ENCODE data around the gene NF2.

NF2 gene

DNA sequence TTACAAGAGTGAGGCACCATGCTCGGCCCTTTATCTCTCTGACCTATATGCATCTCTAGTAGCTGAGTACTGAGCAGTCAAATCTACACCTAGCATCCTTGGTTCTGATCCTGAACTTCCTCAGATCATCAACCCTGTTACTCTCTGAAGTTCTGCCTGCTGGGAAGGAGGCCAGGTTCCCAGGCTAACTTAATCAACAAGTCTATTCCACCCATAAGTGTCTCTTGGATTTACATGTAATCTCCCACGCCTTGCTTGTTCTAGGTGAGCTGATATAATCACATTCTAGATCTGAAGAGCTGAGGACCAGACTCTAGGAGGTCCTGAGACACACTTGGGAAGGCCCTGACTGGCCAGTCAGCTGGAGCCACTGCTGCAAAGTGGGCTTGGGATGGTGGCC, 138.5 kb downstream of the NF2 start:
- no peak for DNase-seq (ENCODE audit: low read depth)
- no peak overlapping the region for H3K4me3 ChIP-seq (ENCODE audit: low read depth, low read length)
- TF ChIP-seq CTCF (IDR thresholded peaks at IDR 0.05; ENCODE audit: low read depth, low read length) (no peak), POLR2A (IDR thresholded peaks at IDR 0.05; ENCODE audit: extremely low read depth, insufficient read length) (no peak), MYC (IDR thresholded peaks at IDR 0.05; ENCODE audit: low read depth, low read length) (no peak)
- TF ChIP-seq, protein P1, sequence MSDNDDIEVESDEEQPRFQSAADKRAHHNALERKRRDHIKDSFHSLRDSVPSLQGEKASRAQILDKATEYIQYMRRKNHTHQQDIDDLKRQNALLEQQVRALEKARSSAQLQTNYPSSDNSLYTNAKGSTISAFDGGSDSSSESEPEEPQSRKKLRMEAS (IDR thresholded peaks at IDR 0.05; ENCODE audit: low read depth, low read length), result no peak

DNA sequence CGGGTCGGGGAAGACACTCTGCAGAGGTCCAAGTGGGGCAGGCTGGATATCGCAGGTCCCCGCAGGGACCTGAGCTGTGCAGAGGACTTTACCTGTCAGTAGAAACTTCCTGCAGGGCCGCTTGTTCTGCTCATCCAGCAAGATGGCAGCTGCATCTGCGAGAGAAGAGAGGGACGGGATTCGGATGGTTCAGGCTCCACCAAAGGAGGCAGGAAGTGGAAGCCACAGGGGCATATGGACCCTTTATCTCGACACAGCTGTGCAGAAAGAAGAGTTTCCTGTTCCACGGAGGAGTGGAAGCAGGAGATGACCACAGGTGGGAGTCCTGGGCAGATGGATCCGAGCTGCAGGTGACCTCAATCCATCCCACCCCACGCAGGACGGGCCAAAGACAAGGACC, 138.9 kb downstream of the NF2 start:
- DNase-seq (ENCODE audit: low read depth), result no peak
- no peak overlapping the region for H3K4me3 ChIP-seq (ENCODE audit: low read depth, low read length)
- no peak for TF ChIP-seq CTCF (IDR thresholded peaks at IDR 0.05; ENCODE audit: low read depth, low read length)
- TF ChIP-seq POLR2A (IDR thresholded peaks at IDR 0.05; ENCODE audit: extremely low read depth, insufficient read length), result no peak
- TF ChIP-seq, protein P1 (IDR thresholded peaks at IDR 0.05; ENCODE audit: low read depth, low read length), result no peak
- no peak for TF ChIP-seq MYC (IDR thresholded peaks at IDR 0.05; ENCODE audit: low read depth, low read length)

DNA sequence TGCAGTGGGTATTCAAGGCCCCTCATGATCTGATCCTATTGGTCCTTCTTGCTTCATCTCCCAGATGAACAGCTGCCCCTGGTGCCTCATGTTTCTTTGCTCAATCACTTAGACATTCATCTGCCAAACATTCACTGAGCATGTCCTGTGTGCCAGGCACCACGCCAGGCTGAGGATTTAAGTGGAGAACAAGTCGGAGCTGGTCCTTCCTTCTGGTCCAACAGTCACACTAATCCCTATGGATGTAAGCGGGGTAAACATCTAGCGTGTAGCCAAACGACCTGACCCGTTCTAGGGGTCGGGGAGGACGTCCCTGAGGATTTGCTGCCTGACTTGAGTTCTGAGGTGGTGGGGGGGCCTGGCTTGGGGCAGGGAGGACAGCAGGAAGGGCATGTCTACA, 141.5 kb downstream of the NF2 start:
- no peak overlapping the region for H3K4me3 ChIP-seq (ENCODE audit: low read depth, low read length)
- TF ChIP-seq CTCF (IDR thresholded peaks at IDR 0.05; ENCODE audit: low read depth, low read length), result no peak
- TF ChIP-seq MYC (IDR thresholded peaks at IDR 0.05; ENCODE audit: low read depth, low read length), result no peak
- TF ChIP-seq POLR2A (IDR thresholded peaks at IDR 0.05; ENCODE audit: extremely low read depth, insufficient read length), result no peak
- TF ChIP-seq, protein P1 (IDR thresholded peaks at IDR 0.05; ENCODE audit: low read depth, low read length), result no peak
- no peak for DNase-seq (ENCODE audit: low read depth)

DNA sequence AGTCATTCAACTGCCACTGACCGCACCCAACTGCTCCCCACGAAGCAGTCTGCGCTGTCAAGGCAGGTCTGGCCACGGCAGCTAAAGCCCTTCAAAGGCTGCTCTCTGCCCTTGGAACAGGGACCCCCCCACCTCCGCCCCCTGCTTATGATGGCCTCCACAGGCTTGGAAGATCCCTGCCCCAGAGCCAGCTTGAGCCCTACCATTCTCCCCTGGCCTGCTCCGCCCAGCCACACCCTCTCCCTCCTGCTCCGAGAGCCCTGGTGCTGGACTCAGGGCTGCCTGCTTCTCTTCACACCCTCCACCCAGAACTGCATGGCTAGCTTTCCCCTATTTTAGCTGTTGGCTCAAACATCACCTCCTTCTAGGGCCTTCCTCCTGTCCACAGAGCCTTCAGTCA, 144.4 kb downstream of the NF2 start:
- H3K4me3 ChIP-seq (ENCODE audit: low read depth, low read length), result no peak overlapping the region
- no peak for DNase-seq (ENCODE audit: low read depth)
- TF ChIP-seq, protein P1 (IDR thresholded peaks at IDR 0.05; ENCODE audit: low read depth, low read length), result no peak
- TF ChIP-seq POLR2A (IDR thresholded peaks at IDR 0.05; ENCODE audit: extremely low read depth, insufficient read length) (no peak), MYC (IDR thresholded peaks at IDR 0.05; ENCODE audit: low read depth, low read length) (no peak), CTCF (IDR thresholded peaks at IDR 0.05; ENCODE audit: low read depth, low read length) (no peak)

All from NB4 (cell line).